HG02973 (cell line): ENCODE measurements around the gene INSRR.

Experiments used
- ATAC-seq: cut with Tn5 transposase; IDR thresholded peaks from one replicate; pipeline ENCODE4 v1.9.1; 2021; ENCODE audit warnings: moderate library complexity; ENCODE audit not compliant: unreplicated experiment

INSRR gene

DNA sequence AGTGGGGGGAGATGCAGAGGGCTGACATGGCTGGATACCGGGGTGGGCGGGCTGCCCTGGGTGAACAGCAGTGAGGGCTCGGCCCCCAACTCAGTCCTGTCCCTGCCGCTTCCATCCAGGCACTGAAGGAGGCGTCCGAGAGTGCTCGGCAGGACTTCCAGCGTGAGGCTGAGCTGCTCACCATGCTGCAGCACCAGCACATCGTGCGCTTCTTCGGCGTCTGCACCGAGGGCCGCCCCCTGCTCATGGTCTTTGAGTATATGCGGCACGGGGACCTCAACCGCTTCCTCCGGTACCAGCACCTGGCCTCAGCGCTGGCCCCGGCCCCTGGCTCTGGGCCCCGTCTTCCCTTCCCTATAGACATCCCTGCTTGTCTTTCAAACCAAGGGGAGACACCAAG, 17.4 kb upstream of the INSRR start:
- no peak for ATAC-seq

DNA sequence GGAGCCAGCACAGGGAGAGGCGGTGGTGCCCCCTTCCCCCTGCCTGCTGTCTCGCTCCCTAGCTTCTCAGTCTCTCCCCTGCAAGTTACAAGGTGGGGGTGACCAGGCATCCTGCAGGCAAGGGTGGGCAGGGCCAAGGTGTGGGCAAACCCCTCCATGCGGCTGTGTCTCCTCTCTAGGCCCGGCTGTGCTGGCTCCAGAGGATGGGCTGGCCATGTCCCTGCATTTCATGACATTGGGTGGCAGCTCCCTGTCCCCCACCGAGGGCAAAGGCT, 16.4 kb upstream of the INSRR start:
- no peak for ATAC-seq

DNA sequence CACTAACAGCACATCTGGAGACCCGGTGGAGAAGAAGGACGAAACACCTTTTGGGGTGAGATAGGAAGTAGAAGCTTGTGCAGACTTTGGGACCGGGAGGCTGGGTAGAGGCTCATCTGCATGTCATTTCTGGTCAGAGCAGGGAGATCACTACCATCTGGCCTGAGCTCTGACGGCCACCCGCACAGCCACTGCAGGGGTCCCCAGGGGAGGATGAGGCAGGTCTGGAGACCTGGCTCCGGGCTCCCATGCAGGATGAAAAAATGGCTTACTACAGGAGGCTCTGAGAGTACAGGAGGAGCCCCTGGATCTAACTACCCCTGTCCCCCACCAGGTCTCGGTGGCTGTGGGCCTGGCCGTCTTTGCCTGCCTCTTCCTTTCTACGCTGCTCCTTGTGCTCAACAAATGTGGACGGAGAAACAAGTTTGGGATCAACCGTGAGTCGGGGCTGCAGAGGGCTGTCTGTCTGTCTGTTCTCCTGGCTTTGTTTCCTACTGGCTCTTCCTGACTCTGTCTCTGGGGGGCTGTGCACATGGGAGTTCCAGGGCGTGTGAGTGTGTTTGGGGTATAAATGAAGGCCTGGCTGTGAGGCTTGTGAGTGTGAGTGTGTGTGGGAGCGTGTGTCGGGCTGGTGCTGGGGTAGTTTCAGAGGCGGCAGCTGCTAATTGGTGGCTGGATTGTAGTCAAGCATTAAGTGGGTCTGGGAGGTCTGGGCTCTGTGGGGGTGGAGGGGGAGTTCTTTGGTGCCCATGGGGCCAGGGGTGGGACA, 15.8 kb upstream of the INSRR start:
- no peak for ATAC-seq

DNA sequence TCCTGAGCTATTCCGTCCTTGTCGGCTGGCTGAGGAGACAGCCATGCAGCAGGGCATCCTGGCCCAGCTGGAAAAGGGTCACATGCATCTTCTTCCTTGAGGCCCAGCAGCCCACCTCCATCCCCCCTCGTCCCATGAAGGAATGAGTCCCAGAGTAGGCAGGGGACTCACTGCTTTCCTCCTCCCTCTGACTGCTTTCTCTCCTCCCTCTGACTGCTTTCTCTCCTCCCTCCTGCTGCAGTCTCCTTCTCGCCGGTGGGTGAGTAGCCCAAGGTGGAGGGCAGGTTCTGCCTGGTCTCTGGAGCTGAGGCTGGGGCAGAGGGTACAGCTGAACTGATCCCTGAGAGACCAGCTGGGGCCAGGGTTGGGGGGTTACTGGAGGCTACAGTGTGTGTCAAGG, 15.2 kb upstream of the INSRR start:
- no peak for ATAC-seq

DNA sequence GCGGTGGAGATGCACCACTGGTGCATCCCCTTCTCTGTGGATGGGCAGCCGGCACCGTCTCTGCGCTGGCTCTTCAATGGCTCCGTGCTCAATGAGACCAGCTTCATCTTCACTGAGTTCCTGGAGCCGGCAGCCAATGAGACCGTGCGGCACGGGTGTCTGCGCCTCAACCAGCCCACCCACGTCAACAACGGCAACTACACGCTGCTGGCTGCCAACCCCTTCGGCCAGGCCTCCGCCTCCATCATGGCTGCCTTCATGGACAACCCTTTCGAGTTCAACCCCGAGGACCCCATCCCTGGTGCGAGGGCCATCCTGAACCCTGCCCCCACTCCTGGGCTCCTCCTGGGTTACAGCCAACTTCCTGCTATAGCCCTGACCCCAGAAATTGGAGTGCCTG, 14.7 kb upstream of the INSRR start:
- no peak for ATAC-seq

DNA sequence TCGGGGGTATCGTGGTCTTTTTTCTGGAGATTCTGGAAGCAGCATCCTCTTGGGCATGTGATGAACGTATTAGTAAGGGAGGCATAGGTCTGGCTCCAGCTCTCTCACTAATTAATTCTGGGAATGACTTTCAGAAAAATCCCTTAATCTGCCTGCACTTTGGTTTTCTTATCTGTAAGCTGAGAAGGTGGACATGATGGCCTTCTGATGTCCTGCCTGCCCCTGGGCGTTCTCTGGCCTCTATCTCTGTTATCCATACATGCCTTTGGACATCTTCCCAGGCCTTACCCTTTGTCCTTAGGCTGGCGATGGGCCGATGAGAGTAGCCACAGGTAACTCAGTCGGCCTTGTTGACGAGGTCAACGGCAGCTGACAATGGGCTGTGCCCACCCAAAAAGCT, 10.5 kb upstream of the INSRR start:
- ATAC-seq: no peak

DNA sequence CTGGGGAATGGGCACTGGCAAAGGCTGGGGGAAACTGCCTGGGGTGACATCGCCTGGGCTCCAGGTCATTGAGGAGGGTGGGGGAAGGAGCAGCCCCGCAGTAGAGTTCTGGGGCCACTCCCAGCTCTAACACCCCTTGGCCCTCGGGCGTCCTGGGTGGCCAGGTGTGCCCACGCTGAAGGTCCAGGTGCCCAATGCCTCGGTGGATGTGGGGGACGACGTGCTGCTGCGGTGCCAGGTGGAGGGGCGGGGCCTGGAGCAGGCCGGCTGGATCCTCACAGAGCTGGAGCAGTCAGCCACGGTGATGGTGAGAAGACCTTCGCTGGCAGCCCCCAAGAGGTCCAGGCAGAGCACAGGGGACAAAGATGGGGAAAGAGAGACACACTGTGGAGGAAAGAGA, 9.4 kb upstream of the INSRR start:
- no peak for ATAC-seq

DNA sequence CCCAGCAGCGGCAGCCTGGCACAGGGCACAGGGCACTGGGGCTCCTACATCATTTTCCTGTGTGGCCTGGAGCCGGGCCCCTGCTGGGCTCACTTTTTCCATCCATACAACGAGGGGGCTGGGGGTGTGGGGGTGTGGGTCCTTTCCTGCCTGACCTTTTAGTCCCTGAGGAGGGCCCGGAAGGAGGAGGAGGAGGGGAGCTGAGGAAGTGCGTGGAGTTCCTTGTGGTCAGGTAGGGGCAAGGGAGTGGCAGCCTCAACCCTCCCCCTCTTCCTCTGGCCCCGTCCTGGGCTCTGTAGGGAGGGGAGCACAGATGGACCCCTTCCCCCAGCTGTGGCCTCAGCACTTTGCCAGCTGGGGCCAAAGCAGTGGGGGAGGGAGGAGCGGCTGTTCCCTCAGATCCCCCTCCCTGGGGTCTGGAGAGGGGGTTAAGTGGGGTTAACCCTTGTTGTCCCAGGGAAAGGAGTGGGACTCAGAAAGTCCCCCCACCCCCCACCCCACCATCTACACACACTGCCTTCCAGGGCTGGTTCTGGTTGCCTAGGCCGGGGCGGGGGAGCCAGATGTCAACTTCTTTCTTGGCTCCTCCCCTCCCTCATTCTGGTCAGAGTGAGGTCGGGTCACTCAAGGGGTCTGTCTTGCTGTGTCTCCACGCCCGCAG, 7.5 kb upstream of the INSRR start:
- no peak for ATAC-seq

DNA sequence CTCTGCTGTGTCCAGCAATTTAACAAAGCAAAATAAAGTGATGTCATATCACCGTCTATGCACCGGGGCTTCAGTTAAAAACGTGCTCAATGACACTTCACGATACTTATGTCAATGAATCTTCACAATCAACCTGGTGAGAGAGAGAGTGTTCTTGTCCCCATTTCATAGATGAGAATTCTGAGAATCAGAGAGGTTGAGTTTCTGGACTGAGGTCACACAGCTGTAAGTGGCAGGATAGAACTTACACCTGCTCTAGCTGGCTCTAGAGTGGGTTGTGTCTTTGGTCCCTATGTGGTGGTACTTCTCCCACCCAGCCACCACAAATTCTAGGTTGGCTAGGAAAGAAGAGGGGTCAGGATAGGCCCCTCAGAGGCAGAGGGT, 6.9 kb upstream of the INSRR start:
- no peak for ATAC-seq

DNA sequence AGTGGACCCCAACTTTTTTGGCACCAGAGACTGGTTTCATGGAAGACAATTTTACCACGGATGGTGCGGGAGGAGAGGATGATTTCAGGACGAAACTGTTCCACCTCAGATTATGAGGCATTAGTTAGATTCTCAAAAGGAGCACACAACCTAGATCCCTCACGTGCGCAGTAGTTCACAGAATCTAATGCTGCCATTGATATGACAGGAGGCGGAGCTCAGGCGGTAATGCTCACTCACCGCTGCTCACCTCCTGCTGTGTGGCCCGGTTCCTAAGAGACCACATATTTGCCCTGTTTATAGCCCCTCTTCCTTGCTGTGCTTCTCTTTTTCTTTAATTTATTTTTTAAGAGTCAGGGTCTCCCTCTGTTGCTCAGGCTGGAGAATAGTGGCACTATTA, 6.3 kb upstream of the INSRR start:
- ATAC-seq: no peak

DNA sequence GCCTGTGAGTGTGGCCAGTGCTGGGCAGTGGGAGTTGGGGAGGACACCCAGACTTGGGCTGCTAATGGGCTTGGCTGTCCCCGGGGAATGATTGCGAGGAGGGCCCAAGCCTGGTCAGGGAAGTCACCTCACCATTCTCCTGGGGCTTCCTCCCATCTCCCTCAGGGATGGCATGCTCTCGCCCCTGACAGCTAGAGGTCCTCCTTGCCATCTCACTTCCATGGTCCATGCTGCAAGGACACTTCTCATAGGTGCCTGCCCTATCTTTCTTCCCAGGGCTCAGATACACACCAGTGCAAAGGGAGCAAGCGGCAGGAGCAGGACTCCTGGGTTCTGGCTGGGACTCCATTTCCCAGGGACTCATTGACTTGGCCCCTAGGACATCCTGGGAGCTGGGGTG, 5.9 kb upstream of the INSRR start:
- ATAC-seq: no peak

DNA sequence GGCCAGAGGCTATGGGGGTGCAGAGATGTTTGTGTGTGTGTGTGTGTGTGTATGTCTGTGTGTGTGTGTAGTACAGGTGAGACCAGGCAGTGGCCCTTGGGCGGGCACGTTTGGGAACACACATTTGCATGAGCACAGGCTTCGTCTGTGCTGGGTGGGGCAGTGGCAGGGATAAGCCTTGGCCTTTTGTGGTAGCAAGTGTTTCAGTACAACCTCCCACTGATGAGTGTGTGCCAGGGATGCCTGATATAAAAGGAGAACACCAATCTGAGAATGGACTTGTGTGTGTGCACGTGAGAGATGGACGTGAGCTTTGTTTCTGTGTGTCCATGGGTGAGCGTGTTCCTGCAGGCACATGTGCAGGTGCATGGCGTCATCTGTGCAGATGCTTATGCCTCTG, 4.7 kb upstream of the INSRR start:
- ATAC-seq: no peak

DNA sequence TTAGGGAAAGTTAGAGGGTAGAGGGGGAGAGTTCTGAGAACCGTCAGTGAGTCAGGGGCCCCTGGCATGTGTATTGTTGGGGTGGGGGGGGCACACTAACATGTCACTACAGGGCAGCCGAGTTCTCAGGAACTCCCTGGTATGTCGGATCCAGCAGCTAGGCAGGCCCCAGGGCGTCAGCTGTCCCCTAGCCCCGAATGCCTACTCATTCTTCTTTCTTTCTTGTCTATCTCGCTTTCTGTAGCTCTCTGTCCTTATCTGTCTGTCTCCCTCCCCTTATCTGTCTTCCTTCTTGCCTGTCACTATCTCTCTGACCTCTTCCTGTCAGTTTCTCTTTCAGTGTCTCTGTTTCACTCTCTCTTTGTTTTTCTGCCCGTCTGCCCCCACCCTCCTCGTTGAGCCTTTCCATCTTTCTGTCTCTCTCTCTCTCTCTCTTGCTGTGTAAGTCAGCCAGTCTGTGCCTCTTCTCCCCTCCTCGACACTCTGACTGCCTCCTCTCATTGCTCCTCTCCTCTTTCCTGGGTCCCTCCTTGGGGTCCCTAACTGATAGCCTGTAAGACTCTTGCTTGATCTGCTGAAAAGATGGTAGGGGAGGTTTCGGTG, 4.2 kb upstream of the INSRR start:
- no peak for ATAC-seq

DNA sequence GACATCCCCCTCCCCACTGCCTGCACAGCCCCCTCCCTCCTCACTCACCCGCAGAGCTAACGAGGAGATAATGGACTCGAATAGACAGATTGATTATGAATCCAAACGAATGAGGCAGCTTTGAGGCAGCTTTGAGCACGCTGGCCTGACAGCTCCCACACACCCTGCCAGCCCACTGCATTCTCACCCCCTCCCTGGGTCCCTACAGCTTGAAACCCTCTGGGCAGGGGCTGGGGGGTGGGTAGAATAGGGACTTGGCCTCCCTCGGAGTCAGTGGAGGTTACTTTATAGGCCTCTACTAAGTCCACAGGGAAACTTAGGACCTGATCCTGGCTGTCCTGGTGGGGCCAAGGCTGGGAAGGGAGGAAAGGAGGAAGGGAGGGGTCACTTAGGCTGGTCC, 3.7 kb upstream of the INSRR start:
- ATAC-seq: no peak

DNA sequence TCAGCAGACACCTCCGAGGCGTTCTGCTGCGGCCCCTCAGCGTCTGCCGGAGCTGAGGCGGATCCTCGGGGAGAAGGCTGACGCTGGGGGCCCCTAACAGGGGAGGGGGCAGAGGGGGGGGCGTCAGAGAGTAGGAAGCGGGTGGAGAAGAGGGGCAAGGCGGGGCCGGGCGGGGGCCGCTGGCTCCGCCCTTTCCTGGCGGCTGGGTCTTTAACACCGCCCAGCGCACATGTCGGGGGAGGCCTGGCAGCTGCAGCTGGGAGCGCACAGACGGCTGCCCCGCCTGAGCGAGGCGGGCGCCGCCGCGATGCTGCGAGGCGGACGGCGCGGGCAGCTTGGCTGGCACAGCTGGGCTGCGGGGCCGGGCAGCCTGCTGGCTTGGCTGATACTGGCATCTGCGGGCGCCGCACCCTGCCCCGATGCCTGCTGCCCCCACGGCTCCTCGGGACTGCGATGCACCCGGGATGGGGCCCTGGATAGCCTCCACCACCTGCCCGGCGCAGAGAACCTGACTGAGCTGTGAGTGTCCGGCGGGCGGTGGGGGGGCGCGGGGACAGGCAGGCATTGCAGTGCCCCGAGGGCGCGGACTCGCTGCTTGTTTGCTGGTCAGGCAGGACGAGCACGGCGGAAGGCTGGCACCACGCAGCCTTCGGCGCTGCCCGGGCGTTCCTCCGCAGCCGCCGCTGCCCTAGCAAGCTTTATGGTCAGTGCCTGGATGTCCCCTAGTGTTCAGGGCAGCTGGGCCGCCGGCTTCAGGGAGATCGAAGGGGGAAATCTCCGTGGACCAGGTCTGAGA, 1.9 kb upstream of the INSRR start, which contains the start of gene NTRK1:
NTRK1 (plus strand) TSS at position 238 of the 796 bp plus-strand sequence; CDS start at position 308, 70 bp downstream.
- ATAC-seq: no peak

DNA sequence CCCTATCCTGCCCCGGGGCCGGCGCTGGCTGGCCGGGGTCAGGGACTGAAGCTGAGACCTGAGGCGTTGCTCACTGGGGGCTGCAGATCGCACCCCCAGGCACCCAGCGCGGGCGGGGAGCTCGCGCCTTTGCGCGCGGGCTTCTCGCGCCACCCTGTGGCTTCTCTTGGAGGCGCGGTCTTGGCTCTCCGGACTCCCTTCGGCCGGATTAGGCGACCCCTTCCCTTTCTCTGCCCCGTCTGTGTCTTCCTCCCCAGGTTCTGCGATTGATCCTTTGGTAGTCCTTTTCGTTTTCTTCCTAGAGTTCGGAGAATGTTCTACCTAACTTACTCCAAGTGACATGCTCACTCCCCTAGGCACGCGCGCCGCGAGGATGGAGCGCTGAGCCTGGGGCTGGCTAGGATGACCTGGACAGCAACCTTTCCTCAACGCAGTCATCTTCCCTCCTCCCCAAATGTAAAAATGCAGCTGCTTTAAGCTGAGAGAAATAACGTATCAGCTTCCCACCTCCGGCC, 1.3 kb upstream of the INSRR start:
- peak; percentile 47 for ATAC-seq

DNA sequence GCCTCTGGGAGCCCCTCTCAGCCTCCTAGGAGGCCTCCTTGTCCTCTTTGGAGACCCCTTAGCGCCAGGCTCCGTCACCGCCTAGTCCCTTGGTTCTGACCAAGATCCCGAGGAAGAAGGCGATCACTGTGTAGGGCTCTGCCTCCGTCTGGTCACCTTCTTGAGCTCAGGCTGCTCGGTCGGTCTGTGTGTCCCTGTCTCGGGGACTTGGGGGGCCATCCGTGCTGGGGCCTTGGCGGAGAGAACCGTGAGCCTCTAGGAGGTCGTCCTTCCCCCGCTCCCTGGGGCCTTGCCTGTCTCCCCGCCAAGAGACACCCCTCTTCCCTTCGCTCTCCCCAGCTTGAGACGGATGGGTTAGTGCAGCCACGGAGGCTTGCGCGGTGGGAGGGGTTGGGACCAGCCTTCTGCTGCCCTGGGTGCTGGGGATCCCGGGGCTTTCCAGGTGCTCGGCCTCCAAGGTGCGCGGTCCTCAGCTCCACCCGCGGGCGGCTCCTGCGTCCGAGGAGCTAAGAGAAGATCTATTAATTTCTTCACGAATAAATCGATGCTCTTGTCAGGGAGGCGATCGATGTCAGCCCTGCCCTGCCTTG, 701 bp upstream of the INSRR start:
- ATAC-seq: no peak

DNA sequence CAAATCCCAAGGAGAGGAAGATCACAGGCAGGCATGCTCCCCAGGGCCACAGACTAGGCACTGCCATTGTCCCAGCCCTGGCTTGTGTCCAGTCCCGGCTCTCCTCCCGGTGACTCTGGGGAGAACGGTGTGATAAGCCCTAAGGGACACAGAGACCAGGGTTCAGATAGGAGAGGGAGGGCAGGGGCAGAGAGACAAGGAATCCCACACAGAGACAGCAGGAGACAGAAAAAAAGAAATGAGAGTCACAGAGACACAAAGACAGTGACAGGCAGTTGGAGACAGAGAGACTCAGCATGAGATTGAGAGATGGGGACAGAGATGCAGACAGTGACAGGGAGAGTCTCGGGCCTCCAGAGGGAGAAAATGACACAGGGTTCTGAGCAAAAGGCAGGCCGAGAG, 361 bp downstream of the INSRR start:
- no peak for ATAC-seq

DNA sequence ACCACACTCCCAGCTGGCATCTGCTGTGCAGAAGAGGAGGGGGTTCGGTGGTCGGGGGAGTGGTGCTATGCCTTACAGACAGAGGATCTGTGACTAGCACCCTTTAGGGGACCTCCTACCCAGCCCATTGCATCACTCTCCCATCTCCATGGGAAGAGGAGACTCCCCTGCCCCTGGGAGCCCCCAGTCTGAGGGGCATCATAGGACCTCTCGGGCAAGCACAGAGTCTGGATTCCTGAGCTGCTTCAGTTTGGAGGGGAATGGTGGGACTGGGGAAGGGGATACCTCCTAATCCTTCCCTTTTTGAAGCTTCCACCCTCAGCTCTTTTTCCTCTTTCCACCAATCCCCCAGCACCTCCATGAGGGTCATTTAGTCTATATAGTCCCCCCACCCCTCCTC, 1.4 kb downstream of the INSRR start:
- no peak for ATAC-seq

DNA sequence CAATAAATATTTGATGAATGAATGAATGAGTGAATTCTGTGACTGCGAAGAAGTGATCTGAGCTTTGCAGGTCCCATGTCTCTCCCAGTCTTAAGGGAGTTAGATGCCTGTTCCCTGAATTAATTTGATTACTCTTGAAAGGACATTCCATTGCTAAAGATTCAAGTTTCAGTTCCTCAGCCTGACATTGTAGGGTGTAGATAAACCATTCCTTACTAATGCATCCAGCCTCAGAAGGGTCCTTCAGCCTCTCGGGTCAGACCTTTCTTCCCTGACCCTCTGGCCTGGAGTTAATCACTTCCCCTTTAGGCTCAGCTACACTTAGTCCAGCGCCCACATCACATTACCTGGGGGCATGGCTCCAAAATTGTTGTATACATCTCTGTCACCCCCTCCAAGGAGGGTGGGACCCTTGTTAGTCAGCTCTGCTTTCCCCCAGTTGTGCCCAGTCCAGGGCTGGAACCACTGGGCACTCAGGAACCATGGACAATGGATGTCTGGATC, 2.6 kb downstream of the INSRR start:
- ATAC-seq: no peak

DNA sequence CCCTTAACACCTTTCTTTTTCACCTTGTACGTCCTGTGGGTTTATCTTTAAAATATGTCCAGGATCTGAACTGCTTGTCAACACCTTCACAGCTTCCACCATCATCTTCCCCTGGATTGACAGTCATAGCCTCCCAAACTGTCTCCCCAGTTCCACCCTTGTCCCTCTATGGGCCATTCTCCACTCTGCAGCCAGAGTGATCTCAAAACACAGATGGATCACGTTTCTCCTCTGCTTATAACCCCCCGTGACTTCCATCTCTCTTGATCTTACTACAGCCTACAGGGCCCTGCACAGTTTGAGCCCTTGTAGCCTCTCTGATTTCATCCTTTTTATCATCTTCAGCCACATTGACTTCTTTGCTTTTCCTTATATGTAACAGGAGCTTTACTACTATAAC, 4.3 kb downstream of the INSRR start:
- no peak for ATAC-seq
